Endothelial cell of umbilical vein (primary cell): ENCODE results near the gene IQSEC2. TPM values are rescaled to one million over a fixed set of nuclear protein-coding genes. Genes with fewer than 3 reads are reported as not detected.

Experiments
- BruUV-seq: library from RNA; stranded (reverse); fragments of 400-500 nt; replicated peaks from 2 replicates; lab custom pipeline; 2021; lab: Mats Ljungman, UMichigan
- CTCF ChIA-PET: fragments of 300-600, 350-600 bp; sonication (Branson Sonifier 250); formaldehyde crosslinking; loops from one replicate; lab custom pipeline; 2021; ENCODE audit warnings: antibody characterized with exemption, inconsistent platforms; lab: Charles Lee
- POLR2A ChIA-PET: fragments of 300-600, 350-600 bp; sonication (Branson Sonifier 250); formaldehyde crosslinking; loops from one replicate; lab custom pipeline; 2021; ENCODE audit warnings: antibody characterized with exemption, inconsistent platforms; lab: Charles Lee
- DNase-seq: peaks from one replicate; pipeline ENCODE4 v3.0.0-alpha.2; 2011; ENCODE audit warnings: low read depth, low spot score
- FAIRE-seq: peaks from 2 replicates; lab custom pipeline; 2011; peaks lifted over from hg19 to GRCh38; lab: Jason Lieb, UNC
- H2AFZ ChIP-seq: 2 replicates; pipeline ENCODE4 v1.6.0; 2012; ENCODE audit warnings: low read depth, low read length, control low read depth, inconsistent platforms
- H3K27ac ChIP-seq: 2 replicates; pipeline ENCODE4 v1.5.1; 2011; ENCODE audit warnings: low read depth, mild to moderate bottlenecking, control low read depth, low read length, moderate library complexity; ENCODE audit not compliant: insufficient read depth
- H3K27me3 ChIP-seq, 2 experiments: 2 replicates each; pipeline versions ENCODE4 v1.6.0 to v1.6.1; 2011; ENCODE audit warnings: low read length in 2 of 2, mixed read lengths in 1 of 2; ENCODE audit not compliant: control insufficient read depth in 2 of 2, insufficient read depth in 2 of 2
- H3K36me3 ChIP-seq, 2 experiments: 2 replicates in 1 of 2; 3 replicates in 1 of 2; pipeline ENCODE4 v1.5.1; 2011; ENCODE audit warnings: low read length in 2 of 2, mild to moderate bottlenecking in 1 of 2, moderate library complexity in 1 of 2; ENCODE audit not compliant: control insufficient read depth in 2 of 2, insufficient read depth in 2 of 2; ENCODE audit errors: extremely low read depth in 1 of 2
- H3K4me1 ChIP-seq: 3 replicates; pipeline ENCODE4 v1.5.1; 2011; ENCODE audit warnings: mild to moderate bottlenecking, low read length; ENCODE audit not compliant: control insufficient read depth, insufficient read depth; ENCODE audit errors: extremely low read depth
- H3K4me2 ChIP-seq: 2 replicates; pipeline ENCODE4 v1.6.1; 2011; ENCODE audit warnings: low read length, control low read depth, mixed read lengths; ENCODE audit not compliant: insufficient read depth
- H3K4me3 ChIP-seq, 3 experiments: fragments of 200-600 bp in 1 of 3; sonication (generic), shearing (Covaris generic) in 1 of 3; replicated peaks in 1 of 3; 2 replicates each; pipeline ENCODE4 v1.5.1; 2011 to 2016; ENCODE audit warnings: control low read depth in 3 of 3, low read length in 3 of 3, mild to moderate bottlenecking in 2 of 3, inconsistent platforms in 1 of 3, low read depth in 1 of 3, moderate library complexity in 1 of 3; ENCODE audit not compliant: insufficient read depth in 1 of 3
- H3K79me2 ChIP-seq: 2 replicates; pipeline ENCODE4 v1.6.0; 2012; ENCODE audit warnings: low read length, inconsistent platforms; ENCODE audit not compliant: control insufficient read depth, insufficient read depth
- H3K9ac ChIP-seq: replicated peaks from 2 replicates; pipeline ENCODE3; 2011; ENCODE audit warnings: low read length, control low read depth; ENCODE audit not compliant: insufficient read depth; ENCODE audit errors: extremely low read depth
- H3K9me1 ChIP-seq: replicated peaks from 3 replicates; pipeline ENCODE4 v1.6.0; 2011; ENCODE audit warnings: mild to moderate bottlenecking, low read length; ENCODE audit not compliant: control insufficient read depth, insufficient read depth; ENCODE audit errors: extremely low read depth
- H3K9me3 ChIP-seq: replicated peaks from 2 replicates; pipeline ENCODE4 v1.5.1; 2012; ENCODE audit warnings: low read length, inconsistent platforms; ENCODE audit not compliant: control insufficient read depth, insufficient read depth
- H4K20me1 ChIP-seq: replicated peaks from 2 replicates; pipeline ENCODE3; 2011; ENCODE audit warnings: mild to moderate bottlenecking, low read length; ENCODE audit not compliant: control insufficient read depth, insufficient read depth; ENCODE audit errors: extremely low read depth
- CTCF ChIP-seq, 2 donors: IDR thresholded peaks; 1 replicate in 1 of 2; 2 replicates in 1 of 2; pipeline ENCODE4 v1.5.1; 2011; ENCODE audit warnings: low read length in 2 of 2, mild to moderate bottlenecking in 2 of 2, moderate library complexity in 2 of 2, control low read depth in 1 of 2, inconsistent platforms in 1 of 2, low read depth in 1 of 2; ENCODE audit not compliant: insufficient read depth in 1 of 2; ENCODE audit errors: extremely low read depth in 1 of 2
- EZH2 ChIP-seq: IDR thresholded peaks from 2 replicates; pipeline ENCODE4 v1.6.1; 2012; ENCODE audit warnings: borderline replicate concordance, low read depth, mild to moderate bottlenecking, moderate library complexity, low read length, inconsistent platforms; ENCODE audit not compliant: severe bottlenecking
- FOS ChIP-seq: IDR thresholded peaks from 2 replicates; pipeline ENCODE4 v1.6.1; 2011; ENCODE audit warnings: mild to moderate bottlenecking, low read length, moderate library complexity, borderline replicate concordance; ENCODE audit not compliant: insufficient read depth
- GATA2 ChIP-seq: IDR thresholded peaks from 2 replicates; pipeline ENCODE4 v1.7.0; 2011; ENCODE audit warnings: low read depth, mild to moderate bottlenecking, moderate library complexity, mixed read lengths, low read length; ENCODE audit not compliant: insufficient read length, insufficient read depth
- JUN ChIP-seq: IDR thresholded peaks from 2 replicates; pipeline ENCODE4 v1.6.1; 2011; ENCODE audit warnings: borderline replicate concordance, low read depth; ENCODE audit not compliant: insufficient read length, insufficient read depth
- MAX ChIP-seq: IDR thresholded peaks from 2 replicates; pipeline ENCODE4 v1.6.1; 2011; ENCODE audit not compliant: insufficient read depth, insufficient read length
- MYC ChIP-seq: IDR thresholded peaks from one replicate; pipeline ENCODE4 v1.6.1; 2011; ENCODE audit warnings: mild to moderate bottlenecking, low read depth, low read length
- POLR2A ChIP-seq: IDR thresholded peaks from 2 replicates; pipeline ENCODE4 v1.6.1; 2012; ENCODE audit warnings: low read depth, mild to moderate bottlenecking, control low read depth, low read length
- POLR2AphosphoS5 ChIP-seq: IDR thresholded peaks from 2 replicates; pipeline ENCODE4 v1.6.1; 2012; ENCODE audit warnings: low read depth, mild to moderate bottlenecking, control low read depth, low read length, moderate library complexity; ENCODE audit not compliant: insufficient read depth
- dilution Hi-C: fragments of 300-500 bp; cut with MboI; formaldehyde crosslinking; loops from one replicate; pipeline ENCODE4 v1.15.0; 2019; ENCODE audit warnings: low sequenced_read_pairs; ENCODE audit not compliant: extremely low pct_ligation_motif_present
- intact Hi-C: fragments of 100-400 bp; cut with micrococcal nuclease; formaldehyde crosslinking; loops from one replicate; pipeline ENCODE4 v1.10.0; 2022
- polyA plus RNA-seq, 4 experiments: library from polyadenylated mRNA; depleted of rRNA in 3 of 4; stranded (reverse) in 3 of 4; unstranded in 1 of 4; fragments of >200 nt; gene quantifications; 2 replicates each; pipeline versions ENCODE4 v1.2.1 to v1.2.3, GENCODE V29; 2011 to 2012; ENCODE audit warnings: missing spikeins in 1 of 4
- total RNA-seq: library from RNA; stranded (reverse); gene quantifications from 2 replicates; pipeline ENCODE4 v1.2.3, GENCODE V29; 2021

IQSEC2 gene
- total and polyA plus RNA-seq, 2 donors (not counting 3 experiments of a cell fraction or from before 2014, with no cell fraction given) = 5.4 to 9.9 TPM

- no TSS peak for BruUV-seq
- DNase-seq = peak; percentile 3
- CTCF ChIA-PET = interaction anchor here (0.6 to 1.6 kb wide), 14 partner anchors 8 to 187 kb away, joined by 3 to 14 read pairs (median 4); no protein-coding TSS in a partner anchor
- no peak overlapping the region for H3K4me3 ChIP-seq
- H3K79me2 ChIP-seq = no peaks in the 10 kb centered on the region
- no peak for FAIRE-seq
- no peak overlapping the region for H3K9ac ChIP-seq
- H3K9me3 ChIP-seq = no peaks in the 10 kb centered on the region
- H3K9me1 ChIP-seq = no peaks in the 10 kb centered on the region
- H3K4me1 ChIP-seq = no peaks in the 10 kb centered on the region
- intact Hi-C loops (no loop called here), dilution Hi-C loops (no loop called here)
- H2AFZ ChIP-seq = no peak overlapping the region
- no peak for TF ChIP-seq JUN
- no peak for TF ChIP-seq CTCF (IDR thresholded peaks at IDR 0.05; ENCODE audit: extremely low read depth in 1 of 2, insufficient read depth in 1 of 2, low read depth in 1 of 2, low read length in 2 of 2)
- no peak for TF ChIP-seq FOS
- no peak for TF ChIP-seq EZH2
- TF ChIP-seq GATA2 = no peak
- no peak for TF ChIP-seq MYC
- no peak for TF ChIP-seq POLR2AphosphoS5
- no peak for TF ChIP-seq MAX
- no peak for TF ChIP-seq POLR2A
- H3K36me3 ChIP-seq = no peaks in the 10 kb centered on the region
- no peaks in the 10 kb centered on the region for H3K27me3 ChIP-seq
- POLR2A ChIA-PET = no interaction called here
- no peaks in the 10 kb centered on the region for H4K20me1 ChIP-seq
- H3K27ac ChIP-seq = no peak overlapping the region
- no peak overlapping the region for H3K4me2 ChIP-seq
Measured at GRCh38 chrX:53294024-53294648, 12.8 kb upstream of the IQSEC2 start.
